ENCODE measurements around the gene SNX30.

GRCh38 chr9:112836394-112836793 lies 85.8 kb downstream of the SNX30 start:
- no peak for TF ChIP-seq ZFX (IDR thresholded peaks at IDR 0.05)
- TF ChIP-seq CTCF (conservative IDR thresholded peaks at IDR 0.05), result no peak

All from C4-2B (cell line).